GM10847 (cell line): ENCODE data around the gene UBE2N.

ENCODE experiments used
- POLR2A ChIP-seq: IDR thresholded peaks from 2 replicates; pipeline ENCODE4 v1.6.1; 2011; ENCODE audit not compliant: insufficient read length; ENCODE audit errors: extremely low read depth

UBE2N gene

GRCh38 chr12:93402333-93403311 lies 39.1 kb downstream of the UBE2N start:
- TF ChIP-seq POLR2A, result no peak

- no peak for TF ChIP-seq POLR2A
Measured at GRCh38 chr12:93397412-93397811, 44.3 kb downstream of the UBE2N start.

- no peak for TF ChIP-seq POLR2A
Measured at GRCh38 chr12:93393425-93393824, 48.3 kb downstream of the UBE2N start.

GRCh38 chr12:93390549-93391297 lies 51.0 kb downstream of the UBE2N start:
- no peak for TF ChIP-seq POLR2A

GRCh38 chr12:93390031-93390430 lies 51.7 kb downstream of the UBE2N start:
- no peak for TF ChIP-seq POLR2A

GRCh38 chr12:93387780-93388179 lies 54.0 kb downstream of the UBE2N start:
- TF ChIP-seq POLR2A, result no peak

GRCh38 chr12:93381161-93381975 lies 60.4 kb downstream of the UBE2N start:
- TF ChIP-seq POLR2A, result no peak

- no peak for TF ChIP-seq POLR2A
Measured at GRCh38 chr12:93380480-93381121, 61.1 kb downstream of the UBE2N start.

- no peak for TF ChIP-seq POLR2A
Measured at GRCh38 chr12:93379981-93380361, 61.8 kb downstream of the UBE2N start.

GRCh38 chr12:93379326-93379980 lies 62.3 kb downstream of the UBE2N start:
- TF ChIP-seq POLR2A, result no peak

GRCh38 chr12:93378998-93379325 lies 62.8 kb downstream of the UBE2N start:
- no peak for TF ChIP-seq POLR2A

- TF ChIP-seq POLR2A, result peak; percentile 19
Measured at GRCh38 chr12:93378196-93378997, 63.4 kb downstream of the UBE2N start.

- TF ChIP-seq POLR2A, result peak; percentile 85
Measured at GRCh38 chr12:93377252-93378195, 64.2 kb downstream of the UBE2N start, which contains the start of gene NUDT4. NUDT4 (plus strand) TSS chr12:93377925; CDS start chr12:93378323, 398 bp downstream.
